HepG2 (cell line): ENCODE results near the gene DLG4. TPM values are rescaled to one million over a fixed set of nuclear protein-coding genes. Genes with fewer than 3 reads are reported as not detected.

Experiments used
- ATAC-seq: fragments of 200-7000 bp; cut with Tn5 transposase; 3 replicates; pipeline ENCODE4 v1.9.1; 2020; ENCODE audit warnings: mild to moderate bottlenecking, moderate library complexity
- BruUV-seq: library from RNA; stranded (reverse); fragments of 400-500 nt; replicated peaks from 2 replicates; lab custom pipeline; 2021; lab: Mats Ljungman, UMichigan
- CTCF ChIA-PET: fragments of 300-600 bp; formaldehyde crosslinking; extraction: SDS; loops from one replicate; lab custom pipeline; 2021; ENCODE audit warnings: low total read pairs, inconsistent platforms, low intra/inter-chr PET ratio; lab: Yijun Ruan, JAX
- POLR2A ChIA-PET: fragments of 350-600 bp; sonication (Branson Sonifier 250); formaldehyde crosslinking; loops from one replicate; lab custom pipeline; 2020; ENCODE audit warnings: antibody characterized with exemption, inconsistent platforms; lab: Yijun Ruan, JAX
- DNase-seq: peaks from one replicate; pipeline ENCODE4 v3.0.0-alpha.2; 2015; ENCODE audit warnings: low spot score
- FAIRE-seq: peaks from 3 replicates; lab custom pipeline; 2011; peaks lifted over from hg19 to GRCh38; lab: Jason Lieb, UNC
- H2AFZ ChIP-seq: one replicate; pipeline ENCODE4 v1.6.1; 2011; ENCODE audit warnings: low read length, inconsistent platforms
- H3K27ac ChIP-seq: fragments of 300-600 bp; 3 replicates; pipeline ENCODE4 v1.8.0; 2011; ENCODE audit warnings: mixed run types, mild to moderate bottlenecking, mixed read lengths, low read length, inconsistent platforms; ENCODE audit not compliant: insufficient read depth; ENCODE audit errors: extremely low read length
- H3K27me3 ChIP-seq, 2 experiments: fragments of 200-600 bp in 1 of 2; 2 replicates in 1 of 2; 3 replicates in 1 of 2; pipeline versions ENCODE4 v1.6.0 to v1.8.0; 2011; ENCODE audit warnings: low read length in 2 of 2, mild to moderate bottlenecking in 2 of 2, moderate library complexity in 2 of 2, inconsistent platforms in 1 of 2; ENCODE audit not compliant: insufficient read depth in 2 of 2, control insufficient read depth in 1 of 2
- H3K36me3 ChIP-seq, 2 experiments: fragments of 200-600 bp in 1 of 2; replicated peaks in 1 of 2; 2 replicates in 1 of 2; 3 replicates in 1 of 2; pipeline versions ENCODE4 v1.5.1 to v1.8.0; 2011; ENCODE audit warnings: low read length in 2 of 2, inconsistent platforms in 1 of 2; ENCODE audit not compliant: insufficient read depth in 2 of 2, control insufficient read depth in 1 of 2
- H3K4me1 ChIP-seq: 2 replicates; pipeline ENCODE4 v1.5.1; 2012; ENCODE audit warnings: low read length, inconsistent platforms; ENCODE audit not compliant: insufficient read depth
- H3K4me2 ChIP-seq: 2 replicates; pipeline ENCODE4 v1.6.0; 2011; ENCODE audit warnings: low read depth, low read length, inconsistent platforms
- H3K4me3 ChIP-seq, 3 experiments: fragments of 200-600 bp in 1 of 3; sonication (generic), shearing (Covaris generic) in 1 of 3; replicated peaks in 1 of 3; 2 replicates each; pipeline ENCODE4 v1.5.1; 2011 to 2016; ENCODE audit warnings: low read length in 3 of 3, inconsistent platforms in 2 of 3, low read depth in 2 of 3, mild to moderate bottlenecking in 2 of 3, control low read depth in 1 of 3, mixed read lengths in 1 of 3; ENCODE audit not compliant: insufficient read depth in 1 of 3
- H3K79me2 ChIP-seq: one replicate; pipeline ENCODE4 v1.6.1; 2011; ENCODE audit warnings: low read length, inconsistent platforms; ENCODE audit not compliant: insufficient read depth
- H3K9ac ChIP-seq: 2 replicates; pipeline ENCODE4 v1.6.0; 2011; ENCODE audit warnings: mild to moderate bottlenecking, low read depth, low read length, inconsistent platforms; ENCODE audit not compliant: insufficient read depth
- H3K9me3 ChIP-seq: 2 replicates; pipeline ENCODE4 v1.5.1; 2012; ENCODE audit warnings: mild to moderate bottlenecking, low read length
- H4K20me1 ChIP-seq: 2 replicates; pipeline ENCODE4 v1.6.0; 2011; ENCODE audit warnings: inconsistent platforms, mild to moderate bottlenecking, low read length, moderate library complexity; ENCODE audit not compliant: insufficient read depth
- ARID3A ChIP-seq: IDR thresholded peaks from 2 replicates; pipeline ENCODE4 v1.6.1; 2012; ENCODE audit warnings: low read depth, low read length, improper control_type of control experiment
- HNRNPUL1 ChIP-seq: fragments of 200-400 bp; formaldehyde crosslinking; IDR thresholded peaks from 2 replicates; pipeline ENCODE4 v1.6.1; 2017; ENCODE audit warnings: low read depth, mild to moderate bottlenecking, low read length, moderate library complexity
- NR1H2 ChIP-seq: sonication (generic); formaldehyde crosslinking; IDR thresholded peaks from 2 replicates; pipeline ENCODE4 v1.8.1; 2022; ENCODE audit warnings: low read depth, missing genetic modification reagents, borderline replicate concordance
- RFX1 ChIP-seq: fragments of 450-650 bp; IDR thresholded peaks from 2 replicates; pipeline ENCODE4 v1.6.1; 2017
- RORA ChIP-seq: sonication (generic); formaldehyde crosslinking; IDR thresholded peaks from 2 replicates; pipeline ENCODE4 v1.5.0; 2020; ENCODE audit warnings: mild to moderate bottlenecking, missing genetic modification reagents, moderate library complexity
- SMARCC2 ChIP-seq: fragments of 450-650 bp; IDR thresholded peaks from 2 replicates; pipeline ENCODE4 v1.6.1; 2017; ENCODE audit warnings: antibody characterized with exemption, mild to moderate bottlenecking
- ZMYM4 ChIP-seq: sonication (generic); formaldehyde crosslinking; IDR thresholded peaks from 2 replicates; pipeline ENCODE4 v1.8.1; 2023; ENCODE audit warnings: mild to moderate bottlenecking, missing genetic modification reagents
- ZNF12 ChIP-seq: sonication (generic); formaldehyde crosslinking; IDR thresholded peaks from 2 replicates; pipeline ENCODE4 v1.5.0; 2020; ENCODE audit warnings: missing genetic modification reagents
- ZXDC ChIP-seq: sonication (generic); formaldehyde crosslinking; IDR thresholded peaks from 2 replicates; pipeline ENCODE4 v1.5.0; 2020; ENCODE audit warnings: mild to moderate bottlenecking, missing genetic modification reagents
- WGBS: methylation state at CpG from one replicate; pipeline ENCODE4 v1.1.6; 2017; ENCODE audit warnings: low lambda C conversion rate; 5-methylcytosine and 5-hydroxymethylcytosine counted together
- in situ Hi-C: cut with HindIII; loops from 2 replicates; pipeline ENCODE4 v1.10.0; 2017; ENCODE audit warnings: low pct_unique_long_range_greater_than_20kb; ENCODE audit not compliant: extremely low pct_ligation_motif_present
- intact Hi-C: fragments of 100-400 bp; cut with micrococcal nuclease; formaldehyde crosslinking; loops from one replicate; pipeline ENCODE4 v1.10.0; 2022; ENCODE audit not compliant: unreplicated experiment
- polyA plus RNA-seq, 8 experiments: library from polyadenylated mRNA; depleted of rRNA in 3 of 8; stranded (reverse) in 7 of 8; unstranded in 1 of 8; fragments of >200 nt; fragmentation: Illumina TruSeq in 4 of 8; extraction: Trizol in 4 of 8; gene quantifications; 2 replicates each; pipeline versions ENCODE4 v1.2.1 to v1.2.3, GENCODE V29; 2011 to 2016; ENCODE audit warnings: low read depth in 4 of 8, missing spikeins in 1 of 8, mixed read lengths in 1 of 8; ENCODE audit not compliant: insufficient read depth in 1 of 8
- total RNA-seq, 5 experiments: library from RNA; depleted of rRNA; stranded (reverse); fragments of >200 nt; fragmentation: Illumina TruSeq; extraction: Trizol; gene quantifications; 2 replicates each; pipeline ENCODE4 v1.2.3, GENCODE V29; 2016; ENCODE audit warnings: low read depth in 1 of 5
- TF ChIP-seq, protein P1 (sequence below): sonication (generic); formaldehyde crosslinking; IDR thresholded peaks from 2 replicates; pipeline ENCODE4 v1.4.0; 2020; ENCODE audit warnings: missing genetic modification reagents
- TF ChIP-seq, protein P2 (sequence below): sonication (generic); formaldehyde crosslinking; IDR thresholded peaks from 2 replicates; pipeline ENCODE4 v1.4.0; 2020; ENCODE audit warnings: low read depth, mild to moderate bottlenecking, missing genetic modification reagents

DLG4 gene
- total and polyA plus RNA-seq, 2 of the 13 experiments (the other 11 are each of a cell fraction or from before 2014, with no cell fraction given): 0.71 to 4.3 TPM

DNA sequence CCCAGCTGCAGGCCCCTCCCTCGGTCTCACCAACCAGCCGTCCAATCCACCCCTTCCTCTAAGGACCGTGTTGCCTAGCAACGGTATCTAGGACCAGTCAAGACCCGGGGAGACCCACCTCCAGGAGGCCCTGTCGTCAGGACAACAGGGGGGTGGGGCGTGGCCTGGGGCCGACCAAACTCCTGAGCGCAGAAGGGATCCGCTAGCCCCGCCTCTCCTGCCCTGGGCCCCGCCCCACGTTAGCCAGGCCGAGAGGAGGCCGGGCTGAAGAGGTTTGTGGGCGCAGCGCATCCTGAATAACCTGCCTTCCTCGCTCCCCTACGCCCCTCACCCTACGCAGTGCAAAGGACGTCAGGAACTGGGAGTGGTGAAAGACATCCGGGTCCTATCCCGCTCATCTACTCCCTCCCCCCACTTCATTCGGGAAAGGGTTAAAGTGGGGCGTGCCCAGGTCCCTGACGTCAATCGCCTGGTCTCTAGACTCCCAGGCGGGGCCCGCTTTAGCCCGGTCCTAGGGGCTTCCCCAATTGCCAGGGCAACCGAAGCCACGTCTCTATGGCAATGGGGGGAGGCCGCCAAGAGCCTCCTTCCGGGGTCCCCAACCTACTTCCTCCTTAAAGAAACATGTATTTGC is 14.7 kb downstream of the DLG4 start:
- TF ChIP-seq SMARCC2: no peak
- TF ChIP-seq RFX1: 0 out of 2 replicates have a peak, but pooled peaks have one; percentile 37
- TF ChIP-seq, all 625 proteins: peak for 1
- H4K20me1 ChIP-seq: no peaks in the 10 kb centered on the region
- POLR2A ChIA-PET: no interaction called here
- in situ Hi-C loops: no loop called here
- no peak overlapping the region for H3K9ac ChIP-seq
- no peaks in the 10 kb centered on the region for H3K9me3 ChIP-seq
- no peak overlapping the region for H3K27ac ChIP-seq
- CTCF ChIA-PET: no interaction called here
- ATAC-seq (no peak), FAIRE-seq (no peak), DNase-seq (no peak)
- no peaks in the 10 kb centered on the region for H3K36me3 ChIP-seq
- H3K79me2 ChIP-seq: no peaks in the 10 kb centered on the region
- no peak overlapping the region for H3K4me2 ChIP-seq
- peaks cover 0 to 9% of the 10 kb centered on the region in 2 experiments; a peak in 2 of 5 replicates for H3K27me3 ChIP-seq
- no peaks in the 10 kb centered on the region for H3K4me1 ChIP-seq
- BruUV-seq: no TSS peak
- intact Hi-C loops: no loop called here
- WGBS: 70% methylated on average over 28 of the region's 34 CpGs
- H2AFZ ChIP-seq: no peak overlapping the region
- H3K4me3 ChIP-seq: no peak overlapping the region

- H3K9ac ChIP-seq: no peak overlapping the region
- TF ChIP-seq, protein P1, sequence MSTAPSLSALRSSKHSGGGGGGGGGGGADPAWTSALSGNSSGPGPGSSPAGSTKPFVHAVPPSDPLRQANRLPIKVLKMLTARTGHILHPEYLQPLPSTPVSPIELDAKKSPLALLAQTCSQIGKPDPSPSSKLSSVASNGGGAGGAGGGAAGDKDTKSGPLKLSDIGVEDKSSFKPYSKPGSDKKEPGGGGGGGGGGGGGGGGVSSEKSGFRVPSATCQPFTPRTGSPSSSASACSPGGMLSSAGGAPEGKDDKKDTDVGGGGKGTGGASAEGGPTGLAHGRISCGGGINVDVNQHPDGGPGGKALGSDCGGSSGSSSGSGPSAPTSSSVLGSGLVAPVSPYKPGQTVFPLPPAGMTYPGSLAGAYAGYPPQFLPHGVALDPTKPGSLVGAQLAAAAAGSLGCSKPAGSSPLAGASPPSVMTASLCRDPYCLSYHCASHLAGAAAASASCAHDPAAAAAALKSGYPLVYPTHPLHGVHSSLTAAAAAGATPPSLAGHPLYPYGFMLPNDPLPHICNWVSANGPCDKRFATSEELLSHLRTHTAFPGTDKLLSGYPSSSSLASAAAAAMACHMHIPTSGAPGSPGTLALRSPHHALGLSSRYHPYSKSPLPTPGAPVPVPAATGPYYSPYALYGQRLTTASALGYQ (CRISPR knock-in tag): no peak
- no peak for TF ChIP-seq RORA (CRISPR knock-in tag)
- TF ChIP-seq NR1H2: no peak
- no peak for TF ChIP-seq HNRNPUL1
- no peak for TF ChIP-seq ZNF12 (CRISPR knock-in tag)
- TF ChIP-seq ZMYM4 (CRISPR knock-in tag): no peak
- TF ChIP-seq ZXDC (CRISPR knock-in tag): no peak
- TF ChIP-seq, protein P2, sequence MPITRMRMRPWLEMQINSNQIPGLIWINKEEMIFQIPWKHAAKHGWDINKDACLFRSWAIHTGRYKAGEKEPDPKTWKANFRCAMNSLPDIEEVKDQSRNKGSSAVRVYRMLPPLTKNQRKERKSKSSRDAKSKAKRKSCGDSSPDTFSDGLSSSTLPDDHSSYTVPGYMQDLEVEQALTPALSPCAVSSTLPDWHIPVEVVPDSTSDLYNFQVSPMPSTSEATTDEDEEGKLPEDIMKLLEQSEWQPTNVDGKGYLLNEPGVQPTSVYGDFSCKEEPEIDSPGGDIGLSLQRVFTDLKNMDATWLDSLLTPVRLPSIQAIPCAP (CRISPR knock-in tag): no peak
- no peak for TF ChIP-seq ARID3A
These were observed 15.3 kb downstream of the DLG4 start for GRCh38 chr17:7204336-7204735.

More at GRCh38 chr17:7204336-7204735, 15.3 kb downstream of the DLG4 start:
- Histone ChIP-seq H3K79me2 (no peaks in the 10 kb centered on the region), H3K4me3 (no peak overlapping the region), H3K9me3 (no peaks in the 10 kb centered on the region), H4K20me1 (no peaks in the 10 kb centered on the region), H2AFZ (no peak overlapping the region), H3K27ac (no peak overlapping the region), H3K27me3 (peaks cover 0 to 9% of the 10 kb centered on the region in 2 experiments; a peak in 2 of 5 replicates), H3K4me2 (no peak overlapping the region), H3K4me1 (no peaks in the 10 kb centered on the region), H3K36me3 (no peaks in the 10 kb centered on the region)
- no TSS peak for BruUV-seq
- no peak for DNase-seq
- CTCF ChIA-PET: no interaction called here
- POLR2A ChIA-PET: no interaction called here
- no peak for FAIRE-seq
- no peak for ATAC-seq
- intact Hi-C loops (no loop called here), in situ Hi-C loops (no loop called here)
- 97% methylated on average over 15 of the region's 15 CpGs for WGBS
